C4-2B (cell line): ENCODE data around the gene SAP30BP.

Experiments
- CTCF ChIP-seq: fragments of 450-650 bp; conservative IDR thresholded peaks from 2 replicates; pipeline ENCODE4 v1.5.1; 2017; ENCODE audit warnings: mild to moderate bottlenecking
- ZFX ChIP-seq: fragments of 450-650 bp; IDR thresholded peaks from 2 replicates; pipeline ENCODE4 v1.6.1; 2017

- TF ChIP-seq CTCF, result no peak
- TF ChIP-seq ZFX, result no peak
Measured at GRCh38 chr17:75624021-75624420, 43.1 kb upstream of the SAP30BP start.
